Kidney (tissue), 14 donors: ENCODE measurements around the gene CRADD. TPM values are rescaled to one million over a fixed set of nuclear protein-coding genes. Genes with fewer than 3 reads are reported as not detected.
A peak's percentile ranks its signal among the peaks of the same experiment; 100 is the strongest.

Experiments used
- DNase-seq, 5 donors: peaks; one replicate each; pipeline ENCODE4 v3.0.0-alpha.2; 2013 to 2020
- FAIRE-seq: peaks from 2 replicates; lab custom pipeline; 2012; peaks lifted over from hg19 to GRCh38; lab: Jason Lieb, UNC
- H3K27ac ChIP-seq, 2 donors: one replicate each; pipeline ENCODE4 v1.7.0; 2013; ENCODE audit warnings: low read depth in 2 of 2, low read length in 2 of 2, inconsistent platforms in 1 of 2
- H3K27me3 ChIP-seq: one replicate; pipeline ENCODE4 v1.7.1; 2013; ENCODE audit warnings: low read length, inconsistent platforms; ENCODE audit not compliant: control insufficient read depth, insufficient read depth
- H3K36me3 ChIP-seq, 3 donors: one replicate each; pipeline versions ENCODE4 v1.7.0 to v1.7.1; 2013; ENCODE audit warnings: low read length in 3 of 3, control low read depth in 1 of 3, inconsistent platforms in 1 of 3; ENCODE audit not compliant: insufficient read depth in 3 of 3, control insufficient read depth in 2 of 3
- H3K4me1 ChIP-seq, 3 donors: one replicate each; pipeline versions ENCODE4 v1.7.0 to v1.7.1; 2013; ENCODE audit warnings: low read length in 3 of 3, inconsistent platforms in 1 of 3, low read depth in 1 of 3; ENCODE audit not compliant: control insufficient read depth in 2 of 3, insufficient read depth in 2 of 3
- H3K4me3 ChIP-seq, 3 donors: one replicate each; pipeline versions ENCODE4 v1.7.0 to v1.8.1; 2013; ENCODE audit warnings: low read length in 3 of 3, control low read depth in 1 of 3, inconsistent platforms in 1 of 3
- H3K9ac ChIP-seq, 3 donors: one replicate each; pipeline versions ENCODE4 v1.7.0 to v1.7.1; 2013; ENCODE audit warnings: low read length in 3 of 3, control low read depth in 1 of 3, inconsistent platforms in 1 of 3
- H3K9me3 ChIP-seq, 3 donors: one replicate each; pipeline versions ENCODE4 v1.7.0 to v1.7.1; 2013; ENCODE audit warnings: low read length in 3 of 3, control low read depth in 1 of 3, inconsistent platforms in 1 of 3; ENCODE audit not compliant: control insufficient read depth in 2 of 3, insufficient read depth in 1 of 3
- intact Hi-C: fragments of 100-400 bp; cut with DNase I; formaldehyde crosslinking; loops from one replicate; pipeline ENCODE4 v1.11.1; 2022
- polyA plus RNA-seq: library from polyadenylated mRNA; stranded (reverse); fragments of 350-450 nt; fragmentation: Illumina TruSeq; extraction: RNeasy Lipid Tissue Mini Kit (QIAGEN cat#74804); gene quantifications from one replicate; pipeline ENCODE4 v1.2.3, GENCODE V29; 2014; ENCODE audit warnings: low read depth, low replicate concordance; ENCODE audit not compliant: insufficient read depth
- total RNA-seq: library from RNA; stranded (reverse); fragmentation: NEBNext Ultra II Directional; extraction: Animal tissue kit (Norgen Biotek cat#: 25700); gene quantifications from one replicate; pipeline ENCODE4 v1.2.1, GENCODE V29; 2021
- TF ChIP-seq, protein P1 (sequence below): IDR thresholded peaks from 3 replicates; pipeline ENCODE4 v1.5.1; 2012; ENCODE audit warnings: mild to moderate bottlenecking, moderate library complexity, borderline replicate concordance; ENCODE audit not compliant: insufficient read depth; ENCODE audit errors: extremely low read depth
- donor health status: control.
- donor health status: control.
- donor health status: control.
- donor health status: control.
- donor health status: control.
- donor health status: DM: yes; HTN: yes; CAD: no.
- donor health status: Normal renal cell carcinoma (clear cell type).

Gene CRADD
- total and polyA plus RNA-seq, 2 donors from 2014 or later = 19.1 to 28.8 TPM

DNA sequence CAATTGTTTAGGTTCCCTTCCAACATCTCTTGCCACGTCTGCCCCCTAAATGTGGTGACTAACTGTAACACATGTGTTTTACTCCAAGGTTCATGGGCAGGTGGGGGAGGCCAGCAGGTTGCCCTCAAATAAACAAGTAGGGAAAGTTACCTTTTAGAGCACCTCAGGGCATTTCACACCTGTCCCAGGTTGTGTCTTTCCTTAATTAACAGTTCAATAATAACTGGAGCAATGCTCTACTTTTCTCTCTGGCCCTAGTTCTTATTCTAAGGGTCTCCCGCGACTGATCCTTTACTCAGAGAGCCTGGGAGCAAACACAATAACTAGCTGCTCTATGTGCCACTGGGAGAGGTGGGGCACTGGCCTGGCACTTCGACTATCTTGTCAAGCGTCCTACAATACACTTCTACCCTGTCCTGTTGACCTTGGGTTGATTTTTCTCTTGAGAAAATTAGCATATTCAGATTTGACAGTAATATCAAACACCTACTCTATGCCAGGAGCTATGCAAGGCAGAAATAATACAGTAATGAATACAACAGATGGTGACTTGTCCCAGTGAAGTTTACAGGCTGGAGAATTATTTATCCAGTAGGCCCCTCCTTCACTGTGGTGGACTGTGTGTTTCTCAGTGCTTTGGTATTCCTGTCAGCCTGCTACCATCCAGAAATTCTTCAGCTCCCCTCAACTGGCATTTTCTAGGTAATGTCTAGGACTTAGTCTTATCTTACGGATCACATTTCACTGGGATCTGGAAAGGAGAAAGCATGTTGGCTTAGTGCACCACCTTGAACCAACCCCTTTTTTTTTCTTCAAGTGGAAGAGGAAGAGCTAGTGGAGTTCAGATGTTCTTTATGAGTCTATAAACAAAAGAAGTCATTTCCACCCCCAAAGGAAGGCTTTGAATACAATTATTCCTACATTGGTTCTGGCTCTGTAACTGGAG is 202.6 kb downstream of the CRADD start:
- intact Hi-C loops = no loop called here
- FAIRE-seq (no peak), DNase-seq (peak in 2 of 5 donors; percentile 23 to 40)
- H3K27ac ChIP-seq = no peak overlapping the region
- TF ChIP-seq, protein P1, sequence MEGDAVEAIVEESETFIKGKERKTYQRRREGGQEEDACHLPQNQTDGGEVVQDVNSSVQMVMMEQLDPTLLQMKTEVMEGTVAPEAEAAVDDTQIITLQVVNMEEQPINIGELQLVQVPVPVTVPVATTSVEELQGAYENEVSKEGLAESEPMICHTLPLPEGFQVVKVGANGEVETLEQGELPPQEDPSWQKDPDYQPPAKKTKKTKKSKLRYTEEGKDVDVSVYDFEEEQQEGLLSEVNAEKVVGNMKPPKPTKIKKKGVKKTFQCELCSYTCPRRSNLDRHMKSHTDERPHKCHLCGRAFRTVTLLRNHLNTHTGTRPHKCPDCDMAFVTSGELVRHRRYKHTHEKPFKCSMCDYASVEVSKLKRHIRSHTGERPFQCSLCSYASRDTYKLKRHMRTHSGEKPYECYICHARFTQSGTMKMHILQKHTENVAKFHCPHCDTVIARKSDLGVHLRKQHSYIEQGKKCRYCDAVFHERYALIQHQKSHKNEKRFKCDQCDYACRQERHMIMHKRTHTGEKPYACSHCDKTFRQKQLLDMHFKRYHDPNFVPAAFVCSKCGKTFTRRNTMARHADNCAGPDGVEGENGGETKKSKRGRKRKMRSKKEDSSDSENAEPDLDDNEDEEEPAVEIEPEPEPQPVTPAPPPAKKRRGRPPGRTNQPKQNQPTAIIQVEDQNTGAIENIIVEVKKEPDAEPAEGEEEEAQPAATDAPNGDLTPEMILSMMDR = no peak
- peaks cover 0 to 2% (median 0%) of the 10 kb centered on the region in 3 donors for H3K4me1 ChIP-seq
- no peaks in the 10 kb centered on the region for H3K9me3 ChIP-seq
- no peak overlapping the region for H3K4me3 ChIP-seq
- H3K9ac ChIP-seq = no peak overlapping the region
- H3K27me3 ChIP-seq = no peaks in the 10 kb centered on the region
- H3K36me3 ChIP-seq = no peaks in the 10 kb centered on the region

- DNase-seq (no peak), FAIRE-seq (no peak)
- Histone ChIP-seq H3K9ac (no peak overlapping the region), H3K27ac (no peak overlapping the region), H3K9me3 (no peaks in the 10 kb centered on the region), H3K27me3 (no peaks in the 10 kb centered on the region), H3K4me1 (peaks cover 0 to 2% (median 0%) of the 10 kb centered on the region in 3 donors), H3K4me3 (no peak overlapping the region), H3K36me3 (no peaks in the 10 kb centered on the region)
- intact Hi-C loops = no loop called here
- TF ChIP-seq, protein P1 = no peak
Observed at GRCh38 chr12:93880853-93881522, 203.8 kb downstream of the CRADD start.

GRCh38 chr12:93882763-93883162 is 205.6 kb downstream of the CRADD start:
- Histone ChIP-seq H3K27me3 (no peaks in the 10 kb centered on the region), H3K9me3 (no peaks in the 10 kb centered on the region), H3K4me1 (peaks cover 0 to 2% (median 0%) of the 10 kb centered on the region in 3 donors), H3K36me3 (no peaks in the 10 kb centered on the region), H3K4me3 (no peak overlapping the region), H3K9ac (no peak overlapping the region), H3K27ac (no peak overlapping the region)
- intact Hi-C loops = no loop called here
- FAIRE-seq (no peak), DNase-seq (no peak)
- TF ChIP-seq, protein P1 = no peak
